ENCODE results near the gene MEOX2. TPM values are rescaled to one million over a fixed set of nuclear protein-coding genes. Genes with fewer than 3 reads are reported as not detected.

Gene MEOX2
- total and polyA plus RNA-seq, 2 experiments from 2014 or later, result not detected

DNA sequence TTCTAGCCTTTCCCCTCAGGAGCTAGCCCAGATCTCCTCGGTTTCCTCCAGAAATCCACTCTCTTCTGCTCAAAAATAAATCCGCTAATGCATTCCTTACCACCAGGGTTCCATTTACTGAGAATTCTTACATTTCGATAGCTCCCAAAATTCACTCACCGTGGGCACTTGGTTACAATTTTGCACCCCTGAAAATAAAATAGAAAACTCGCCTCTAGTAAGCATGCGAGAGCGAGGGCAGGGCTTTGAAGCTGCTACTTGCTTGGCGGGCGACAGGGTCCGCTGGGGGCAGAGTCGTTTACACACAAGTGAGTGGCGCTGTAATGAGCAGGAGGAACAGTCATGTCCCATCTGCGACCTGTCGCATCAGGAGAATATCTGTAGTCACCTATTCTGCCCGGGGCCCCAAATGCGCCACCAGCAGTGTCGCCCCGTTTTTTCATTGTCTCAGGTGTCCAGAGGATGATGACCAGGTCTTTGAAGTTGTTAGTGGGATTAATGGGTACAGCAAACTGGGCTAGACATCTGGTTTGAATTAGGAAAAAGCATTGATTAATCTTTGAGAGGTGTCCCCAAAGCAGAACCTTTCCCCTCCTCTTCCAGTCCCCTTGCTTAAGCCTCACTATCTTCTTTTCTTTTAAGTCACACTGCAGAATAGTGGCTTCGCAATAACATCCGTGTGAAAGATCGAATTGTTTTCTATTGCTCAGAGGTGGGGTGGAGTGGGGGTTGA lies 1.2 kb upstream of the MEOX2 start:
- DNase-seq, result peak; percentile 4
- peak; percentile 67; the same call in 1 of the 2 replicates for TF ChIP-seq EZH2phosphoT487 (IDR thresholded peaks at IDR 0.05; ENCODE audit: insufficient read depth, low read depth)
- peak; percentile 74 for TF ChIP-seq EZH2 (IDR thresholded peaks at IDR 0.05; ENCODE audit: insufficient read depth, poor library complexity, severe bottlenecking)
- no peaks in the 10 kb centered on the region for H4K20me1 ChIP-seq (ENCODE audit: insufficient read depth)
- H3K79me2 ChIP-seq (ENCODE audit: insufficient read depth), result no peaks in the 10 kb centered on the region
- H3K27ac ChIP-seq, result no peak overlapping the region
- H3K4me1 ChIP-seq (ENCODE audit: insufficient read depth), result peaks cover 4% of the 10 kb centered on the region; the same call in 1 of the 2 replicates
- WGBS, 2 experiments (ENCODE audit: low coverage in 1 of 2, low lambda C conversion rate in 2 of 2, missing lambda C conversion rate in 2 of 2), result 4% methylated on average over 21 of the region's 21 CpGs
- H3K9ac ChIP-seq, result no peak overlapping the region
- H2AFZ ChIP-seq, result no peak overlapping the region
- H3K9me3 ChIP-seq (ENCODE audit: low read depth), result no peaks in the 10 kb centered on the region
- H3K36me3 ChIP-seq (ENCODE audit: low read depth), result no peaks in the 10 kb centered on the region
- no peak overlapping the region for H3K4me2 ChIP-seq (ENCODE audit: unreplicated experiment)
- H3K9me2 ChIP-seq (ENCODE audit: insufficient read depth), result no peaks in the 10 kb centered on the region
- H3K4me3 ChIP-seq, result no peak overlapping the region
- H3K27me3 ChIP-seq (replicated peaks; ENCODE audit: insufficient read depth), result peaks cover 81% of the 10 kb centered on the region
- no peaks in the 10 kb centered on the region for H3F3A ChIP-seq (ENCODE audit: insufficient read depth)
- in situ Hi-C loops (cut with MboI), result no loop called here

DNA sequence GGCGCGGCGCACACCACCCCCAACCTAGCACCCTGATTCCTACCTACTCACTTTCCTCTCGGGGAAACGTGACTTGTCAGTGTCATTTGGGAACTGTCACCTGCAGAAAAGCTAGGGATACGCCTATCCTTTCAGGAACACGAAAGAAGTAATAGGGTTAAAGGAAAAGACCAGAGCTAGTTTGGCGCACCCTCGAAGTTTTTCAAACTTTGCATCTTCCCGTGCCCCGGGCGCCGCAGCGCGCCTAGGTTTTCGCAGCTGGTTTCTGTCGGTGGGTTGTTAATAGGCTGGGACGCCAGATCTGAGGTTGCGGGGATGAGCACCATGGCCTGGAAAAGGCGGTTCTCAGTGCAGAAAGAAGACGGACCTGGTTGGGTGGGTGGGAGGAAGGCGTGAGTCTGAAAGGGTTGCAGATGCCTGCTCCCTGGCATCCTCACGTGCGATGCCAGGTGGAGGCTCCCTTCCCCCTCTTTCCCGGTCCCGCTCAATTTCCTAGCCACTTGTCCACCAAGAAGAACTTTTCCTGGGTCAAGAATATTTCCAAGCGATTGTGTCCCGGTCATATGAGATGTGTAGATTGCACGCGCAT lies 568 bp upstream of the MEOX2 start:
- Histone ChIP-seq H3K9ac (no peak overlapping the region), H3K27me3 (replicated peaks; ENCODE audit: insufficient read depth) (peaks cover 87% of the 10 kb centered on the region), H3K36me3 (ENCODE audit: low read depth) (no peaks in the 10 kb centered on the region), H3K4me1 (ENCODE audit: insufficient read depth) (peaks cover 4% of the 10 kb centered on the region; the same call in 1 of the 2 replicates), H3K27ac (no peak overlapping the region), H3K9me3 (ENCODE audit: low read depth) (no peaks in the 10 kb centered on the region), H4K20me1 (ENCODE audit: insufficient read depth) (no peaks in the 10 kb centered on the region), H3K9me2 (ENCODE audit: insufficient read depth) (no peaks in the 10 kb centered on the region), H3K4me3 (0 out of 2 replicates have a peak overlapping the region, but pooled peaks have one; percentile 0), H3K79me2 (ENCODE audit: insufficient read depth) (no peaks in the 10 kb centered on the region), H2AFZ (no peak overlapping the region), H3K4me2 (ENCODE audit: unreplicated experiment) (peak overlapping the region; percentile 3), H3F3A (ENCODE audit: insufficient read depth) (no peaks in the 10 kb centered on the region)
- TF ChIP-seq EZH2 (IDR thresholded peaks at IDR 0.05; ENCODE audit: insufficient read depth, poor library complexity, severe bottlenecking) (peak; percentile 80), EZH2phosphoT487 (IDR thresholded peaks at IDR 0.05; ENCODE audit: insufficient read depth, low read depth) (0 out of 2 replicates have a peak, but pooled peaks have one; percentile 19)
- peak; percentile 4 for DNase-seq
- in situ Hi-C loops (cut with MboI), result no loop called here
- WGBS, 2 experiments (ENCODE audit: low coverage in 1 of 2, low lambda C conversion rate in 2 of 2, missing lambda C conversion rate in 2 of 2), result 2% methylated on average over 30 of the region's 30 CpGs

- in situ Hi-C loops (cut with MboI), result no loop called here
- TF ChIP-seq EZH2 (IDR thresholded peaks at IDR 0.05; ENCODE audit: insufficient read depth, poor library complexity, severe bottlenecking), result no peak
- peak; percentile 79; the same call in 1 of the 2 replicates for TF ChIP-seq EZH2phosphoT487 (IDR thresholded peaks at IDR 0.05; ENCODE audit: insufficient read depth, low read depth)
- Histone ChIP-seq H3K9ac (no peak overlapping the region), H3K4me3 (peak overlapping the region; percentile 47), H3K4me1 (ENCODE audit: insufficient read depth) (peaks cover 4% of the 10 kb centered on the region; the same call in 1 of the 2 replicates), H3F3A (ENCODE audit: insufficient read depth) (no peaks in the 10 kb centered on the region), H4K20me1 (ENCODE audit: insufficient read depth) (no peaks in the 10 kb centered on the region), H3K27ac (no peak overlapping the region), H2AFZ (peak overlapping the region; percentile 13; the same call in 1 of the 2 replicates), H3K9me2 (ENCODE audit: insufficient read depth) (no peaks in the 10 kb centered on the region), H3K27me3 (replicated peaks; ENCODE audit: insufficient read depth) (peaks cover 94% of the 10 kb centered on the region), H3K4me2 (ENCODE audit: unreplicated experiment) (peak overlapping the region; percentile 22), H3K36me3 (ENCODE audit: low read depth) (no peaks in the 10 kb centered on the region), H3K9me3 (ENCODE audit: low read depth) (no peaks in the 10 kb centered on the region), H3K79me2 (ENCODE audit: insufficient read depth) (no peaks in the 10 kb centered on the region)
- 2% methylated on average over 54 of the region's 54 CpGs for WGBS, 2 experiments (ENCODE audit: low coverage in 1 of 2, low lambda C conversion rate in 2 of 2, missing lambda C conversion rate in 2 of 2)
- peak; percentile 76 for DNase-seq
Observed at GRCh38 chr7:15685358-15686294, 857 bp downstream of the MEOX2 start.

DNA sequence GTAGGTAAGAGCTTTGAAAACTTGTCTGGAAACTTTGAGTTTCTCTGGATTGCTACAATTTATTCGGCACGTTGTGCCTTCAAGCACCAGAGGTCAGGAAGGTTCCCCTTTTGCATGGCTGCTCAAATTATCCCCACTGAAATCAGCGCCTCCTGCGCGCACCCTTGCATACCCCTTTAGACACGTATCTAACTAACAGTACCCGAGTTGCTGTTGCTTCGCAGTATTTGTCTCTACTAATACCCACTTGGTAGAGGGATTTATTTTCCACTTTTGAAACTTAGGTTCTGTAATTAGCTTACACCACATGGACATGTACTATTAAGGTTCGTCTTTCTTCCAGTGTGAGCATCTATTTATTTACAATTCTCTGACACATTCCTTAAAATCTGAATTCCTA lies 1.6 kb downstream of the MEOX2 start:
- H3K79me2 ChIP-seq (ENCODE audit: insufficient read depth), result no peaks in the 10 kb centered on the region
- H3K9ac ChIP-seq, result no peak overlapping the region
- H3K27ac ChIP-seq, result no peak overlapping the region
- H3K4me3 ChIP-seq, result no peak overlapping the region
- in situ Hi-C loops (cut with MboI), result no loop called here
- no peaks in the 10 kb centered on the region for H3K9me2 ChIP-seq (ENCODE audit: insufficient read depth)
- H3F3A ChIP-seq (ENCODE audit: insufficient read depth), result no peaks in the 10 kb centered on the region
- peak; percentile 3 for DNase-seq
- no peak overlapping the region for H2AFZ ChIP-seq
- no peaks in the 10 kb centered on the region for H4K20me1 ChIP-seq (ENCODE audit: insufficient read depth)
- H3K4me1 ChIP-seq (ENCODE audit: insufficient read depth), result peaks cover 4% of the 10 kb centered on the region; the same call in 1 of the 2 replicates
- peaks cover 87% of the 10 kb centered on the region for H3K27me3 ChIP-seq (replicated peaks; ENCODE audit: insufficient read depth)
- no peak for TF ChIP-seq EZH2phosphoT487 (IDR thresholded peaks at IDR 0.05; ENCODE audit: insufficient read depth, low read depth)
- TF ChIP-seq EZH2 (IDR thresholded peaks at IDR 0.05; ENCODE audit: insufficient read depth, poor library complexity, severe bottlenecking), result no peak
- 4 to 10% methylated on average over 9 of the region's 9 CpGs for WGBS, 2 experiments (ENCODE audit: low coverage in 1 of 2, low lambda C conversion rate in 2 of 2, missing lambda C conversion rate in 2 of 2)
- H3K4me2 ChIP-seq (ENCODE audit: unreplicated experiment), result no peak overlapping the region
- no peaks in the 10 kb centered on the region for H3K36me3 ChIP-seq (ENCODE audit: low read depth)
- no peaks in the 10 kb centered on the region for H3K9me3 ChIP-seq (ENCODE audit: low read depth)
